ENCODE data around the gene NIPAL1. TPM values are rescaled to one million over a fixed set of nuclear protein-coding genes. Genes with fewer than 3 reads are reported as not detected.

The NIPAL1 gene
- total RNA-seq, 1 donor from 2014 or later = 2.8 TPM

DNA sequence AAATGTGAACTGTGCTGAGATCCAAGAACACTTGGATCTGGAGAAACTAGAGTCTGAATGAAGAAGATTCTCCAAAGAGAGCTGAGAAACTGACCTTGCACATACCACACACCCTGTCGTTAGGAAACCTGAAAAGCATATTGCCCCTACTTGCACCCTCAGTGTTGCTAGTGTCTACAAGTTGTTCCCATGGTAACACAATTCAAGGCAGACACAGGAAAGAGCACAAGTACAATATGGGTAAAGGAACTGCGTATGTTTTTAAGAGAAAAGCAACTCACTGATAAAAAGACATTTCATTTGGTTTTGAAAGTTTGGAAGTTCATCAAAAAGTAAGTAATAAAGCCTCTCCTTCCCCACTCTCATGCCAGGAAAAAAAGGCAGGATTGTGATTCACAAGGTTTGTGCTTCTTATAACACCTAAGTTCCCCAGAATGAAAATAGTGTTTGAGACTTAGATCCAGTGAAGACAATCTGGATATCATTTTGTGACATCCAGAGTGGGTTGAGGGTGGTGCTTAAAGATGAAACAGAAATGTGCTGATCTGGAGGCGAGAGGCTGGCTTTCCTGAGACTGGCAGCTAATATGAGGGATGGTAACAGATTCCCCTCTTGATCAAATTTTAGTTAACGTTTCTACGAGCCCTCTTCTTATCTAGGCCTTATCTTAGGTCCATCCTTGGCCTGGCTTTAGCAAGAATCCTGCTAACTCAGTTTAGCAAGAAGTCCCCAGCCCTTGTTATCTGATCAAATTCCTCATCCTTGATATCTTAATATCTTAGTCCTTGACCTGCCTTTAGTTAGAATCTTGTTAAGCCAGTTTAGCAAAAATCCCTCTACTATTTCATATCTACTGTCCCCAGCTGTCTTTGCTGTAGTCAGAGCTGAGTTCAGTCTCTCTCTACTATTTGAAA, 42.3 kb downstream of the NIPAL1 start:
- no peak for DNase-seq (ENCODE audit: extremely low read depth, low read depth, low spot score)

DNA sequence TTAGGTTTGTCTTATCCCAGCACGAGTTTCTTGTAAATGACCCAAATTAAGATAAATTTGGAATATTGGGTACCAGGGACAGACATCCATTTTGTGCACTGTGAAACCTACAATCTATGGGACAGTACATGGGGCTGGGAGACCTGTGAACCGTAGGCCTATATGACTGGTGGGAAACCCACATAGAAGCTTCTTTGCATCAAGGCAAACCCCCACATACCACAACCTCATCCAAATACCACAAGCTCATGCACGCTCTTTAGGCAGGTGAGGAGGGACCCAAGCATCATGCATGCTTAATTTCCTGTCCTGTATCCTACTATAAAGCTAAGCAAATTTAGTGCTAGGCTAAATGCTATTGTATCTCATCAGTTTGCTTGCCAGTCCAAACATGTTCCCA, 47.8 kb downstream of the NIPAL1 start:
- DNase-seq (ENCODE audit: extremely low read depth, low read depth, low spot score) = no peak

DNA sequence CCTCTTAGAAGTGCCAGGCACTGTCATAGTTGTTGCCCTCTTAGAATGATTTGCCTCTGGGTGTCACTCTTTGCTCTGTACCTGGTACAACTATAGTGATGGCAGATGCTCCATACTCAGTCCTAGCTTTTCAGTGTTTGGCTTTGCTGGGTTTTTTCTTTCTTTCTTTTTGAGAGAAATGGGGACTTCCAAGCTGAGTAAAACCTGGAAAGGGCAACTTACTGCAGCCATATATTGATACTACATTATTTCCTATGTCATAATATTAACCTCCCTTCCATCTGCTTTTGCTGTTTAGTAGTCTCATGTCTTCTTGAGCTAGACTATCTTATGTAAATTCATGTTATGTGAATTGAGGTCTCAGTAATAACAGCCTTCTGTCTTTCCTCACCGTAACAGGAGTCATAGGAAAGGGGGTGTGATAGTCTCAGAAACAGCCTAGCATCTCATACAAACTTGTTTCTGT, 49.0 kb downstream of the NIPAL1 start:
- no peak for DNase-seq (ENCODE audit: extremely low read depth, low read depth, low spot score)

DNA sequence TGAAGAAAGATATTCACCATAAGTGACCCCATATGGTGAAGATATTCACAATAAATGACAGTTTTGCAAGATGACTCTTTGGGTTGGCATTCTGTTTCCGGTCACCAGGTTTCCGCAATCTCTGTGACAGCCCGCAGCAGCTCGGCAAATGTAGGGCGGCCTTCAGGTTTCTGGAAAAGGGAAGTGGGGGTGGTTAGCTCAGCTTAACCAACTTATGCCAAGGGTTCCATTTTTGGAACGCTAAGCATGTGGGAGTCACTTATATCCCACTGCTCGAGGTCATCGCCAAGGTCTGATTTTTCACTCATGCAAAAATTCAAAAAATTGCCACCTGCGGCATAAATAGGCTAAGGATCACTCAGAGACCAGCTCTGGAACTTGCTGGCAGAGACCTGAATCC, 51.0 kb downstream of the NIPAL1 start:
- no peak for DNase-seq (ENCODE audit: extremely low read depth, low read depth, low spot score)

DNA sequence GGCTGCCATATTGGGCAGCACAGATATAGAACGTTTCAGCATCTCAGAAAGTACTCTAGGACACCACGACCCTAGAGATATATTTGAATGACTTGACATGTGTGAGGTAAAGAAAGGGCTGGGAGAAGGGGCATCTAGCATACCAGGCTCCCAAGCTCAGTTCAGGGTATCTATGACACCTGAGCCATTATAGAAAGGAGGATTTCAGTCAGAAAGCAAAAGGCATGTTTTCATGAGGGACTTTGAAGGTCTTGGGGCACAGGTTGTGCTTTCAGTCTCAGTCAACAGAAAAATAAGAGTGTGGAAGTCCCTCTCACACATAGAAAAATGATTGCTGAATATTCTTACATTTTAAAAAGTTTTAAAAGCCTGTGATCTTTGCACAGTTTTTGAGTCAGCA, 51.6 kb downstream of the NIPAL1 start:
- DNase-seq (ENCODE audit: extremely low read depth, low read depth, low spot score) = no peak

DNA sequence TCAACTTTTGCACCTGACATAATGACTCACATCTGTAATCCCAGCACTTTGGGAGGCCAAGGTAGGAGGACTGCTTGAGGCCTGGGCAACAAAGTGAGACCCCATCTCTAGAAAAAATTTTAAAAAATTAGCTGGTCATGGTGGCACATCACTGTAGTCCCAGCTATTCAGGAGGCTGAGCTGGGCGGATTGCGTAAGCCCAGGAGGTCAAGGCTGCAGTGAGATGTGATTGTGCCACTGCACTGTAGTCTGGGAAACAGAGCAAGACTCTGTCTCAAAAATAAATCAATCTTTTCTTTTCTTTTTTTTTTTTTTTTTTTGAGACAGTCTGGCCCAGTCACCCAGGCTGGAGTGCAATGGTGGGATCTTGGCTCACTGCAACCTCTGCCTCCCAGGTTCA, 52.5 kb downstream of the NIPAL1 start:
- DNase-seq (ENCODE audit: extremely low read depth, low read depth, low spot score) = no peak

DNA sequence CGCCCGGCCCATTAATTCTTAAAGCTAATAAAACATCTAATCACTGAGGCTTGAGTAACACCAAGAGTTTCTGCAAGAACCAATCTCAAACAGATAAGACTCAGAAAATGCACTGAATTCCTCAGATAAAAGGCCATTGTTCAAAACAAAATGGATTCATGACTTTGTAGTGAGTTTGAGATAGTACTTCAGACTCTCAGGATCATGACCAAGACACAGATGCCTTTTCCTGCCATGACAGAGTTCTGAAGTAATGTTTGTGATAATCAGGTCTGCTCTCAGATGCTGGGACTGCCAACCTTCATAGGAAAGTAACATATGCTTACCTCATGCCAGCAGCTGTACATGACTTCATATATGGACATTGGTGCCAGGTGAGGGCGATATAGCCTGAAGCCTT, 54.6 kb downstream of the NIPAL1 start:
- DNase-seq (ENCODE audit: extremely low read depth, low read depth, low spot score) = no peak

DNA sequence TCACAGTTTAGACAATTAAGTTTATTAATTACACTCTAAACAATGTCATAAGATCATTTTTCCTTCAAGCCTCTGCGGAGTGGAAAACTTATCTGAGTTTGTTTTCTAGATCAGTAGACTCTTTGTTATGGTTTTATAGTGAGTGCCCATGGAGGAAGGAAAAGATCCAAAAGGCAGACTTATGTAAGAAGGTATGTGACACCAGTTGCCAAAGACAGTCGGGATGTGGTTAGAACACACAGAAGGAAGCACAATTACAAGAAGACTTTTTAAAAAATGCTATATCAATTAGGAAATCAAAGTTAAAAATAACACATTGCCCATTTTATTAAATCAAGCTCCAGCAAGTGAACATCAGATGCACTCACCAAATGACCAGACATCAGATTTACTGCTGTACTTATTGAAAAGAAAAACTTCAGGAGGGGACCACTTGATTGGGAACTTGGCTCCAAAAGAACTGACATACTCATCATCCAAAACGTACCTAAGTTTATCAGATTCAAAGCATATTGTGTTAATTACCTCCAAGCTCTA, 57.1 kb downstream of the NIPAL1 start:
- no peak for DNase-seq (ENCODE audit: extremely low read depth, low read depth, low spot score)

DNA sequence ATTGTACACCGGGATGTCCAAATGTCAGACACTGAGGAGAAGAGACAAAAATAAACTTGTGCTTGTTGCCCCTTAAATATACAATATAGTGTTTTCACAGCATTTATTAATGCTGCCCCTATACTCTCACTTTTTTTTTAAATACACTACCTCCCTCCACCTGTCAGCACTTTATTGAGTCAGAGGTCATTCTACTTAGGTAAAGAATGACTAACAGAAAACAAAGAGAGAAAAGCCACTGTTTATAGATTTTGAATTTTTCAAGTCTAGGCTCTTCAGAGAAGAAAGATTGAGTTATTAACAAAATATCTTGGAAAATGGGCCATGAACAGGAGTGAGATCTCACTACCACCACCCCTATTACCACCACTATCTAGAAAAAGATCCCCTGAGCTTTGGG, 58.1 kb downstream of the NIPAL1 start:
- DNase-seq (ENCODE audit: extremely low read depth, low read depth, low spot score) = no peak

DNA sequence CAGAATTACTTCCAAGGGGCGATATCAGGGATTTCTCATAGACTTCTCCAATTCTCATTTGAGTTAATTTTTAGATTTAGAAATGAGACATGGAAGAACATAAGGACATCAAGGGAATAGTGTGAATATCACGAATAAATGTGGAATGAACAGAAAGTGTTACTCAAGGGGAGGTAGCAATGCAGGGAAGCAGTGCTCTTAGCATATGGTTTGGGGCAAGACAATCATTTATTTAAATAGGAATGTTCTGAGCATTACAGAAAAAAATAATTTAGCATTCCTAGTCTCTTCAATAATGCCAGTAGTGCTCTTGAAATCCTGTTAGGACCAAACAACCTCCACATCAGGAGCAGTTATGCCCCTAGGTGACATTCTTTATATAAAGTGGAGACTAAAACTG, 61.9 kb downstream of the NIPAL1 start:
- DNase-seq (ENCODE audit: extremely low read depth, low read depth, low spot score) = no peak

DNA sequence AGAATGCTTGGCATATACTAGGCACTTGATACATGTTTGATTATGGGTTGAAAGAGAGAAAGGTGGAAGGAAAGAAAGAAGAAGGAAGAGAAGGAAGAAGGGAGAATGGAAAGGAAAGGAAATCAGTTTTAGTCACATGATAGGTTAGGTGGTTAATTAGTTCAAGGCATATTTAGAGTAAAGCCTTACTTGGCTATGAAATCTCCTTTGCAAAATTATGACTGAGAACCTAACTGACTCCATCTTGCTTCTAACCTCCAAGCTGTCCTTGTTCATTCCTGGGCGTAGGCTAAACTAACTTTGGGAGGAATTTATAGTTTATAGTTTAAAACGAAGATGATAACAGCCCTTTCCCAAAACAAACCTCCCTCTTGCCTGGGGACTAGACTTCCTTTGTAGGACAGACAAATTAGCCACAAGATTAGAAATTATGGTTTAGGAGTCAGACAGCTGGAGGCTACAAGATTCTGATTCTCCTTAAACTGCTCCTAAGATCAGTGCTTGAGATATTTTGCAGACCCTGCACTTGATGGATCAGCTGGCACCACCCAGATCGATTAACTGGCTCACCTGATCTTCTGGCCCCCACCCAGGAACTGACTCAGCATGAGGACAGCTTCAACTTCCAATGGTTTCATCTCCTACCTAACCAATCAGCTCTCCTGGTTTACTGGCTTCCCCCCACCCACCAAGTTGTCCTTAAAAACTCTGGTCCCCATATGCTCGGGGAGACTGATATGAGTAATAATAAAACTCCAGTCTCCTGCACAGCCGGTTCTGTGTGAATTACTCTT, 62.5 kb downstream of the NIPAL1 start:
- no peak for DNase-seq (ENCODE audit: extremely low read depth, low read depth, low spot score)

DNA sequence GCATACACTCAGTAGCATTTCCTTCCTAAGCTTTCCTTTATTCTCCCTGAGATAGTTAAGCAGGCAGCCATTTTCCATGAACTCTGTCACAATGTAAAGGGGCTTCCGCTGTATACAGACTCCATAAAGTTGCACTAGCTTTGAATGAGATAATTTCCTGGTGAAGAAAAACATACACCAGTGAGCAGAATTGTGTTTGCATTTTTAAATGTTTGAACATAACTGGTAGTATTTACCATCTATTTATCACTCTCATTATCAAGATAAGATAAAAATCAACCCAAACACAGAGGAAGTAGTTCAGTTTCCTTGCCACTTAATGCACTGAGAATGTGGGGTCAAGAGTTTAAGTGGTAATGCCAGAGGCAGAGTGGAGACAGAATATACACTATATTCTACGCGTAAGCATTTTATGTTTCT, 63.4 kb downstream of the NIPAL1 start:
- peak; percentile 45 for DNase-seq (ENCODE audit: extremely low read depth, low read depth, low spot score)

DNA sequence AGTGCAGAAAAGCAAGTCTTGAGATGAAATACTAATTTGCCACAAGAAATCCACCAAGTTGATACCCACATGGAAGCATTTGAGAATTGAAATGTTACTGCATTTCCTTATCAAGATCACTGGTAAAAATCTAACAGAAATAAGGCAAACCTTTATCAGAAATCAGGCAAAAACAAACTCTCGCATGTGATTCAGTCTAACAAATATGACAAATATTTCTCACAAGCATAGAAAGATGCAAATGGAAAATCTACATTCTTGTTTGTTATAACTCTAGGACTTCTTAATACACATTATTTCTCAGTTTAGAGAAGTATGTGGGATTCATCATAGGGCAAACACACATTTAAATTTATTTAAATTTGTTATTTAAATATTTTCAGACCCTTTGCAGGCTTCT, 64.6 kb downstream of the NIPAL1 start:
- DNase-seq (ENCODE audit: extremely low read depth, low read depth, low spot score) = no peak

DNA sequence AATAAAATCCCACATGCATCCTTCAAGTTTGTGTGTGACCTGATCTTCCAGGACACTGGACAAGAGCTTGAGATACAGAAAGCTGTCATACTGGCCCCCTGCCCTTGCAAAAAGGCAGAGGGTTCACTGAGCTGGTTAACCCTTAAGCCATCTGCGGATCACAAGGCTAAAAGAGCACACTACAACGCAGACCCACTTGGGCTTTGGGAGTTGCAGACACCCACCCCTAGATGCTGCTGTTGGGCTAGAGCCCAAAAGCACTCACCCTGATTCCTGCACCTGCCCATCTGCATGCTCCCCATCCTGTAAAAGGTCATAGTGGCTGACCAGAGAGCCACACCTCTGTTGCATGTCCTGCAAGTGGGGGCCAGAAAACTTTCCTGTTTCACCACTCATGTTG, 66.4 kb downstream of the NIPAL1 start:
- DNase-seq (ENCODE audit: extremely low read depth, low read depth, low spot score) = no peak

DNA sequence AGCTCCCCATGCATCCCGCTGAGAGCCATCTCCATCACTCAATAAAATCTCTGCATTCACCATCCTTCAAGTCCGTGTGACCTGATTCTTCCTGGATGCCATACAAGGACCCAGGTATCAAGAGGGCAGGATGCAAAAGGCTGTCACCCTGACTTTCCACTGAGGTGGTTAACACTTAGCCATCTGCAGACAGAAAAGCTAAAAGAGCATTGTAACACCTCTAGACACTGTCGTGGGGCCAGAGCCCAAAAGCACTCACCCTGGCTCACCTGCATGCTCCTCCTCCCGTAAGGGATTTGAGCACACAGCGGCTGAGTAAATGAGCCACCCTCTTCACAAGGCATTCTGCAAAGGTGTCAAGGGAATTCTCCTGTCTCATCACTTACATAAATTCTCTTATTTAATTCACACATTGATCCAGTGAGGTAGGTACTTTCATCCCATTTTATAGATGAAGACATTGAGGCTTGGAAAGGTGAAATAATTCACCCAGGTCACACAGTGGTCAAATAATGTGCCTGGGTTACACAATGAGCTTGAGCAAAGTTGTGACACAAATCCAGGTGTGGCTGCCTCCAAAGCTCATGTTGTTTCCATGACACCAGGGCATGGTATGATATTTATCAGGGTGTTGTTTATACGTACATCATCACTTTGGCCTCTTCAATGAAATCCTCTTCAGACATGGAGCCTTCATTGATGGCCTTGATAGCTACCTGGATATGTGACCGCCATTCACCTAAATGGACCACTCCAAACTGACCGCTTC, 69.4 kb downstream of the NIPAL1 start:
- no peak for DNase-seq (ENCODE audit: extremely low read depth, low read depth, low spot score)

Other genes starting within 250 kb of the NIPAL1 start
- 0.18 and 0.19 TPM in 2 replicates for gene CORIN, start 178.7 kb upstream of the NIPAL1 start, total RNA-seq
- gene NFXL1, start 102.2 kb upstream of the NIPAL1 start, total RNA-seq = 4.2 and 9.9 TPM in 2 replicates
- 0.19 TPM in 1 of 2 replicates, not detected in the other for gene CNGA1, start 91 bp upstream of the NIPAL1 start, total RNA-seq
- gene TXK, start 117.5 kb downstream of the NIPAL1 start, total RNA-seq = 0.18 and 0.87 TPM in 2 replicates

All from glomerular endothelial cell (primary cell).